ENCODE results near the gene NPC1.
A peak's percentile ranks its signal among the peaks of the same experiment; 100 is the strongest.
"Not testable (repeated sequence)": the region's sequence is repeated elsewhere in the genome, so short reads cannot be mapped to it uniquely, and the experiment has no call there.

Gene NPC1

DNA sequence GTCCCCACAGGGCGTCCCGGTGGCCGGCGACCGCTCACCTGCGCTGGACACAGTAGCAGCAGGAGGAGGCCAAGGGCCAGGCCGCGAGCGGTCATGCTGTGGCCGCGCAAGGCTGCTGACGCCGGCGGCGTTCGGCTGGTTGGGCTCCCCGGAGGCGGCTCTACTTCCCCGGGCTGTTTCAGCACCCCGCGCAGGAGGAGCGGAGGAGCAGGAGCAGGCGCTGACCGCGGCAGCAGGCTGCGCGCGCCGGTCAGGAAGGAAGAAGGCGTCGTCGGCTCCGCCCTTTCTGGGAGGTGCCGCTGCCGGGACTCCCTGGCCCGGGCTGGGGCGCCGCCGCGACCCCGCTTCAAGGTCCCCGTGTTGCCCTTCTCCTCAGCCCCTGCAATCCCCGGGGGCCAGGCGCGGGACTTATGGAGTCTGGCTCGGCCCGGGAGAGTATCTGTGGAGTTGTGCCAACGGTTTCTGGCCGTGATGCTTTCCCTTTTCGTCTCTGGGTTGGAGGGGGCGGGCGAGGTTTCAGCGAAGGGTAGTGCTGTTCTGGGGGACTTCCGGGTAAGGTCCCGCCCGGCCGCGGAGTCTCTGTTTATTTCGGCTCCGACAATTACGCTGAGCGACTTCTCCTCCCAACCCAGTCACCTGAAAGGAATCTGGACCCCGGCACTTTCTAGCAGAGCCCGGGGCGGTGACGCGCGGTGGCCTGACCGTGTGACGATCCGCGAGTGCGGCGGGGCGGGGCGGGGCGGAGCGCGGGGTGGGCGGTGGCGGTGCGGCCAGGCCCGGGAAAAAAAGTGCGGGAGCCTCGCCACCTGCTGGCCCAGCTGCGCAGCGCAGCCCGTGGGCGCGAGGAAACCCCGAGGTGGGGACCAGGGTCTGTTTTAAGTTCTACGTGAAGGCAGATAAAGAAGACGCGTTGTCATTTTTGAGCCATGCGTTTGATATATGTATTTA, at the start of gene NPC1:
NPC1 (minus strand) TSS at position 258 of the 948 bp plus-strand sequence; CDS start at position 95, 163 bp downstream.
- peak; percentile 94 for DNase-seq

DNA sequence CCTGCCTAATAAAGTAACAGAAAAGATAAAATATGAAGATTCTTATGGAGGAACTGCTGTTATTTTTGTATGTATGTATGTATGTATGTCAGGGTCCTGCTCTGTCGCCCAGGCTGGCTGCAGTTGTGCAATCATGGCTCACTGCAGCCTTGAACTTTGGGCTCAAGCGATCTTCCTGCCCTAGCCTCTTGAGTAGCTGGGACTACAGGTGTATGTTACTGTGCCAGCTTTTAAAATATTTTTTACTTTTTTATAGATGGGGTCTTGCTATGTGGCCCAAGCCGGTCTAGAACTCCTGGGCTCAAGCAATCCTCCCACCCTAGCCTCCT, 49.7 kb upstream of the NPC1 start:
- no peak for DNase-seq

DNA sequence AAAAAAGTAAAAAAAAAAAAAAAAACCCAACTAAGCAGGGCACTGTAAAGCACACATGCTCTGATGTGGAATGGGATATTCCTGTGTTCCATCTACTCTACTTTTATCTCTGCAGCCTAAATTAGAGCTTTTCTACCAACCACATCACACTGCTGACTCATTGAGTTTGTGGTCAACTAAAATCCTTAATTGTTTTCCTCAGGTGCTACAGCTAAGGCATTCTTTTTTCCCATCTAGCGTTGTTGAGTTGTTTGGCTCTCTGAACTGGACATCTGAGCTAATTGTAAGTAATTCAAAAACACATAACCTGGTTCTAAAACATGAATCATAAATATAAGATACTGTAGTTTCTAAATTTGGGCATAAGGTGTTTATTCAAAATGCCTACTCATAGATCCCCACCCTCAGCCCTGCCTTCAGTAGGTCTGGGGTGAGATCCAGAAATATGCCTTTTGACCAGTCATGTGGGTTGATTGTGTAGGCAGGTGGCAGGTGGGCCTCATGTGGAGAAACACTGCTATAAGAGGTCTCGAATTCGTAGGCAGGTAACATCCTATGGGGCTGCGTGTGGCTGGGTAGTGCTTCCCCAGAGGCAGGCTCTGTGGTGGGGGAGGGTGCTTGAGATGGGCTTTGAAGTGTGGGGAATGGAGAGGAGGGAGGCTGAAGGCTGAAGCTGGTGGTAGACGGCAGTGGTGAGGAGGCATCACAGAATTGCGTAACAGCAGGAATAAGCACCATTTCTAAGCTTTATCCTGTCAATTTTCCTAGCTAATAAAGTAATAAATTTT, 49.2 kb upstream of the NPC1 start:
- DNase-seq = no peak

DNA sequence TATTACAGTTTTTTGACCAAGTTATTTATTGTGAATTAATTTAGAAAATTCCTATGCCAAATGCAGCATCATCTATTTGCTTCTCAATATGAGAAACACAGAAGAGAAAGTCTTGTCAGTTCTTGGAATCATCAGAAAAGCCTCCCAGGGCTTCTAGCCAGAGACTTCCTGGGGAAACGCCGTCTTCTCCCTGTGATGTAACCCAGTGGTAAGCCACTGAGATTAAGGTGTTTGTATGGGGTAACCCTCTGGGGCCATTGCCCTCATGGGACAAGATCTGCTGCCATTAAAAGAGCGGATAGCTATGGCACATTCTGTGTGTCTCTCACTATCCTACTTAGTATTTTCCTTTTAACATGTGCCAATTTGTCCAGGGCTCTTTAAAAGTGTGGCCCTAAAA, 48.4 kb upstream of the NPC1 start:
- no peak for DNase-seq

DNA sequence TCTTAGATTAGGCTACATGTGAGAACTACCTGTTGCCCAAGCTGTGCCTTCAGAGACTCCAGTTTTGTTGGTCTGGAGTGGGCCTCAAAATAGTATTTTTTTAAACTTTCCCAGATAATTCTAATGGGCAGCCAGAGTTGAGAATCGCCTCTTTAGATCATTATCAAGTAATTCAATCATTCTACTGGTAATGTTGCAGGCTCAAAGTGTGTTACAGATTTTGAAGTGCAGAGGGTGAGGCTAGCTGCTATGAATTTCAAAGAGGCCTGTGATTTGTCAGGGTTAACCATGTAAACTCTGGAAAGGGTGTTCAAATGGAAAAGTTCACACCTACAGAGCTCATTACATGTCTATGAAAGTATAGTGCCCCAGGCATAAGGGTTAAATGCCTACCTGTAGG, 46.3 kb upstream of the NPC1 start:
- DNase-seq = no peak

DNA sequence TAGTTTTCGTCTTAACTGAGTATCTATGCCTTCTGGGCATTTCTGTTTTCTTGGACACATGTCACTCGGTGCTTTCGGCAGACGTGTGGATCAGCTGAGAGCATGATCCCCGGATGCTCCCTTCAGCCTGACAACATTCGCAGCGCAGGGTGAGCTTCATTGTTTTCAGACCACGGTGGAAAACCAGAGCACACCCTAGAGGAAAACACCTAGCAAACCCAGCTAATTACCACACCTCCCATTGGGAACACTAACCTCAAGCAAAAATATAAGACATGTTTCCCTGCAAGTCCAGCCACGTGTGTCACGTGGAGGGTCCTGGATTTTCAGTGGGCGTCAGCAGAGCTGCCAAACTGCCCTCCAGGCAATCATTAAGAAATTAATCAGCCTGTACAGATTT, 45.4 kb upstream of the NPC1 start:
- DNase-seq = no peak

DNA sequence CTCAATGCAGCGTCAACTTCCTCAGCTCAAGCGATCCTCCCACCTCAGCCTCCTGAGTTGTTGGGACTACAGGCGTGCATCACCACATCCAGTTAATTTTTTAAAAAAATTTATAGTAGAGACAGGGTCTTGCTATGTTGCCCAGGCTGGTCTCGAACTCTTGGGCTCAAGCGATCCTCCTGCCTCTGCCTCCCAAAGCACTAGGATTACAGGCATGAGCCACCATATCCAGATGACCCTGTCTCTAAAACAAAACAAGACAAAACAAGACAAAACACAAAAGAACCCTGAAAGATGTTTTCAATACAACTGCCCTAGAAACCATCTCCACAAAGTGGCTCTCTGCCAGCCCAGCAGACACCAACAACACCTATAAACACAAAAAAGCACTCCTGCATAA, 45.0 kb upstream of the NPC1 start:
- no peak for DNase-seq

DNA sequence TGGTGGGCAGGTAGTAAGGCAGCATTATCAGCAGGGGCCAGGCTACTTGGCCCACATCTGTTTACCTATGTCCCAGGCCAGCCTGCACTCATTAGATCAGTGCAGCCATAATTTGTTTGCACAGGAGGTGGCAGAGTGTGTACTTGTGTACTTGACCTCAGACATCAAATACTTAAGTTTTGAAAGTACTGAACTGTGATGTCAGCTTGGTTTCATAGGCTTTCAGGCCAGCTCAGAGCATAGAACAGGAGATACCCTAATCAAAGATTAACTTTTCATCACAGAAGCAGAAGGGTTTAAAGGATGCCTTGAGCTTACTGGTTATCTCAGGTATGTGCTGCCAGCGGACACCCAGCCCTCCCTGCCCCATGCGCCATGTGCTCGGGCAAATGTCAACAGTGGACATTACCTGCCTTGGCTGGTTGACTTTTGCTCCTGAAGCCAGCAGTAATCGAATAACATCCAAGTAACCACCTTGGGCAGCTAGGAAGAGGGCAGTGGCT, 43.2 kb upstream of the NPC1 start:
- no peak for DNase-seq

DNA sequence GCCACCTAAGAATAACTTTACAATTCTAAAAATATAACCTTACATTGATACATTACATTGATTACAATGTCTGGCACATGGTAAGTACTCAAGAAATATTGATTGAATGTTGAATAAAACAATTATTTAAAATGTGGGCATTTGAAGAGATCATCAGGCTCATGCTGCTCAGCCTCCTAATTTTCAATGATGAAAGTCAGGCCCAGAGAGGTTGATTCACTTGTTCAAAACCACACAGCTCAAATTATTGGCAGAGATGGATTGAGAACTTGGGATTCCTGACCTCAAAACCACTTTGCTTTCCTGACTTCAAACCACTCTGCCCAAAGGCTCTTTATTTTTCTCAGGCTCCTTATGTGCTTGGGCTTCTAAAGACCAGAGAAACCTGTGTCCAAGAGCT, 41.7 kb upstream of the NPC1 start:
- no peak for DNase-seq

DNA sequence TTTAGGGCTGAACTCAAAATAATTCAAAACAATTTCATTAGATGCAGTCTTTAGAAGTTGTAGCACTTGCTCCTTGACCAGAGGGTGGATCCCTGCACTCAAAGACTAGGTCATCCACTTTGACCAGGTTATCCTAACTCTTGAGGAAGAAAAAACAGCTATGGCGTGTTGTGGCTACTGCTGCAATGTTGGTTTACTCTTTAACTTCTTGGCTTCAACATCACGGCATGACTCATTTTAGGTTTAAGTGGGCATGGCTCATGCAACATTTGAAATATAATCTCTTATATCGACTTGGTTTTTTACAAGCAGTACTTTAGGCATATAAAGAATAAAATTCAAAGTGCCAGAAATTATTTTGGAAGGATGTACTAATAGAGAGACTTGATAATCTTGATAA, 41.0 kb upstream of the NPC1 start:
- no peak for DNase-seq

DNA sequence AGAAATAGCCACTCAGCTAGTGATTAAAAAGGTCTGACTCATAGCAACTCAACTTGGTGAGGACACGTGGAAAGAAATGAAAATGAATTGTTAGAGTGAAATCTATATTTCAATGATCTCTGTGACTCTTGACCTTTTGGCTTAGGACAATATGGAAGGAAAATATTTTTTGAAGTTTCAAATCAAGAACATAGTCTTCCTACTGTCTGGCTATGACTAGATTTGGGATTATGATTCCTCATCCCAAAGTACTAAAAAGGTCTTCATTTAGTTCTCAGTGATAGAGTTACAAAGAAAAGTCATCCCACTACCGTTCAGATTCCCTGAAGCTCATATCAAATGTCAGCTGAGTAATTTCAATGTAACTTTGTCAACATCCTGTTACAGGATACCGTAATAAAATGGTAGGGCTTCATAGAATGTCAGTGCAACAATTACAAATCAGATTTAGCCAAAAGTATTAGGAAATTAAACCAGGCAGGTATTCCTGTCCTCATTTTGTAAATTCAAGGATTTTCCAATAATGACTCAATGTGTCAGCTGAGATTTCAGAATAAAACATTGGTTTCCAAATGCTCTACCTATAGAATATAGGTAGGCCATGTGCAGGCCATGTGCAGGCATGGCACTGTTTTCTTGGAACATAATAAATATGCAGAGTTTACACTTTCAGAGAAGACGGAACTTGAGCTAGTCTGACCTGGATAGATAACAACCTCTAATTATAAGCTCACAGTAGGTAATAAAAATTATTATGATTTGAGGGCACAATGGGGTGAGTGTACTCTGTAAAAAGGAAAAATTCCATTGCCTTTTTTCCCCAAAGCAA, 40.4 kb upstream of the NPC1 start:
- DNase-seq = no peak

DNA sequence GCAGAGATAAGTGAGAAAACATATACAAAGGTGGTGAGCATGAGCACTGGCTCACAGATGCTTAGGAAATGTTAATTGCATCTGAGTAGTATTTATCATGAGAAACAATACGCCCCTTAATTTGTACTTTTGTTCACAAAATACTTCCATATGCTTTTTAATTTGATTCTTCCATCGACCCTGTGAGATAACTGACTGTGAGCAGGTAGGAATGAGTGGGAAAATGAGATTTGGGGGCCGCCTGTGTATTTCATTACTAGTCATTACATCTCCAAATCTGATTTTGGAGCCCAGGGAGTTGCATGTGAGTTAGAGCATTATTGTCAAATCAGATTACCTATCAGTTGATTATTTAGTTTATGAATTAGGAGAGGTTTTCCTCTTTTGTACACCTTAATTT, 36.7 kb upstream of the NPC1 start:
- DNase-seq = no peak

DNA sequence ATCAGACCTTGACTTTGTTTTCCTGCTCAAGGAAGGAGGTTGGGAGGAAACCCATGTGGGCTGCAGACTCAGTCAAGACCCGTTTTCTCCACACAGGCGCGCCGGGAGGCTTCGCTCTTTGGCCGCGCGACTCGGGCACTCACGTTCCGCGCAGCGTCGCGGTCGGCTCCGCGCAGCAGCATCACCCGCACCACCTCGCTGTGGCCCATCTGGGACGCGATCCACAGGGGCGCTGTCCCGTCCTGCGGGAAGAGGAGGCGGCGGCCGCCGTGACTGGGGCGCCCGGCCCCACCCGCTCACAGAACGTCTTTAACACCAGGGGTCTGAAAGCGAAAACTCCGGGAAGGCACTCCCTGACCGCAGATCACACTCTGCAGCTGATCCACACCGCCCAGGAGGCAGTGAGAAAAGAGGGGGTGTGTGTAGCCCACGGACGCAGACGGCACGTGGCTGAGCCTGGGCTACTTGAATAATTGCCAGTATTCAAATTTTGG, 33.1 kb upstream of the NPC1 start:
- DNase-seq = no peak

DNA sequence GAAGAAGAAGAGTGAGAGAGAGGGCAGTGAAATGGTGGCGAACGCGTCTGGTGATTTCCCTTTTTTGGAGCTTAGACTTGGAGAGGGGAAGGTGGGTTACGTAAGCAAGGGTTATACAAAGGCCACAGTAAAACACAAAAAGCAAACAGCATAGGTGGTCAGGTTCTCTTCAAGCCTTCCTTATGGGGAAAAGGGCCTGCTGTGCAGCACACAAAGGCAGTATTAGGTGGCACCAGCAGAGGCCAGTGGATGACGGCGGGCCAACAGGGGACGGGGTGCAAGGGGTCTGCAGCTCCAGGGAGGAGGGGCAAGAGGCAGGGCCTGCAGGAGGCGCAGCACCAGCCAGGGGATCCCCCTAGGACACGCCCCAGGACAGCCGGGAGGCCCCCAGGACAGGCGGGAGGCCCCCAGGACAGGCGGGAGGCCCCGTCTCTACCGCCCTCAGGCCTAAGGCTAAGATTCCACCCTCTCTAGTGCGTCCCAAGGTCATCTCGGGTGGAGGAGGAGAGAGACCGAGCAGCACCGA, 32.6 kb upstream of the NPC1 start:
- no peak for DNase-seq

DNA sequence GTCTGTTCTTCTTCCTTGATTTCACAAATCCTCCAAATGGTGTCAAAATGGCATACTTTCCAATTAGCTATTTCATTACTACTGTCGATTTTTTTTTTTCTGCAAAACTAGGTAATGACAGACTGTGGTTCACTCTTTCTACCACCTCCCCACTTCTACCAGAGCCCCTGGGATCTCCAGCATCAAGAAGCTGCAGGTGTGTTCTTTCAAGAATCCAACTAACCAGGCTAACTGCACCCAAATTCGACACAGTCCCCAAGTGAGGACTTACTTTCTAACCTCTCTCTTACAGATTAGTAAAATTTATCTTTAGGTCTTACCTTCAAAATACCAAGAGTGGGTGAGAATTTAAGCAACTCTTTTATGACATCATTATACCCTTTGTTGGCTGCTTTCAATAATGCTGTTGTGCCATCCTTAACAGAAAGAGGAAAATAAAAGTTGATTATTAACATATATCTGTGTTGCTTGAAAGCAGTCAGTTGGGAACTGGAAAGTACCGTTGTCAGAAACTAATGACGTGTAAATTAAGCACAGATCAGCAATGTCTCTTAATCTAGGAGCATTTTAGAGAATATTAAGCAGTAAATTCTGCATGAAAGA, 31.2 kb upstream of the NPC1 start:
- no peak for DNase-seq

DNA sequence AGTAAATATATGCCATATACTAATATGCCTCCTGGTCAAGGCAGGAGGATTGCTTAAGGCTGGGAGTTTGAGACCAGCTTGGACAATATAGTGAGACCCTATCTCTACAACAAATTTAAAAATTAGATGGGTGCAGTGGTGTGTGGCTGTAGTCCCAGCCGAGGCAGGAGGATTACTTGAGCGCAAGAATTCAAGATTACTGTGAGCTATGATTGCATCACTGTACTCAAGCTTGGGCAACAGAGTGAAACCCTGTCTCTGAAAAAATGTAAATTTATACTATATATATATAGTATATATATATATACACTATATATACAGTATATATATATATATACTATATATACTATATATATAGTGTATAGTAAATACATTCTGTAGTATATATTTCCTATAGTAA, 30.0 kb upstream of the NPC1 start:
- DNase-seq = no peak

DNA sequence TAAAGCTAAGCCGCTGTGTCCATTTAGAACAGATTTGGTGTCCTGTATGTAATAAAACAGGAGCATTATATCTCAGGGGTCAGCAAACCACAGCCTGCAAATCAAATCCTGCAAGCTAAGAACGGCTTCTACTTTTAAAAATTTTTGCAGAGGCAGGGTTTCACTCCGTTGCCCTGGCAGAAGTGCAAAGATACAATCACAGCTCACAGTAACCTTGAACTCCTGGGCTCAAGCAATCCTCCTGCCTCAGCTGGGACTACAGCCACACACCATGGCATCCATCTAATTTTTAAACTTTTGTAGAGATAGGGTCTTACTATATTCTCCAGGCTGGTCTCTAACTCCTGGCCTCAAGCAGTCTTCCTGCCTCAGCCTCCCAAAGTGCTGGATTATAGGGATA, 28.6 kb upstream of the NPC1 start:
- DNase-seq = no peak

DNA sequence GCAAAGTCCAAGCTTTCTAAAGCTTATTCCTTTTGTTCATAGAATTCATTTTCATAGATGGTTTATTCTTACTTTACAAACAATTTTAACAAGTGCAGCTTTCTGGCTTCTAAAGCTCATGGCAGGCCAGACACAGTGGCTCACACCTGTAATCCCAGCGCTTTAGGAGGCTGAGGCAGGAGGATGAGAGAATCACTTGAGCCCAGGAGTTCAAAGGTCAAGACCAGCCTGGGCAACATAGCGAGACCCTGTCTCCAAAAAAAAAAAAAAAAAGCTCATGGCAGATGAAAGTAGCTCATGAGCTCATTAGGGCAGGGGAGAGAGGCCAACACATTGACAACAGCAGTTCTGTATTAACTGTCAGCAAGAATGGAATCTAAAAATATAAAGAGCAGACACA, 28.1 kb upstream of the NPC1 start:
- no peak for DNase-seq

DNA sequence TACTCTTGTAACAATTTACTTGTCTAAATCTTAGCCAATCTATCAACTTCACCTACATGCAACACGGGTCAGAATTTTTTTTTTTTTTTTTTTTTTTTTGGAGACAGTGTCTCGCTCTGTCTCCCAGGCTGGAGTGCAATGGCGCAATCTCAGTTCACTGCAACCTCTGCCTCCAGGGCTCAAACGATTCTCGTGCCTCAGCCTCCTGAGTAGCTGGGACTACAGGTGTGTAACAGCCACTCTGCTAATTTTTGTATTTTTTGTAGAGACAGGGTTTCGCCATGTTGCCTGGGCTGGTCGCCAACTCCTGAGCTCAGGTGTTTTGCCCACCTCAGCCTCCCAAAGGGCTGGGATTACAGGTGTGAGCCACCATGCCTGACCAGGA, 26.8 kb upstream of the NPC1 start:
- DNase-seq = not testable (repeated sequence)

DNA sequence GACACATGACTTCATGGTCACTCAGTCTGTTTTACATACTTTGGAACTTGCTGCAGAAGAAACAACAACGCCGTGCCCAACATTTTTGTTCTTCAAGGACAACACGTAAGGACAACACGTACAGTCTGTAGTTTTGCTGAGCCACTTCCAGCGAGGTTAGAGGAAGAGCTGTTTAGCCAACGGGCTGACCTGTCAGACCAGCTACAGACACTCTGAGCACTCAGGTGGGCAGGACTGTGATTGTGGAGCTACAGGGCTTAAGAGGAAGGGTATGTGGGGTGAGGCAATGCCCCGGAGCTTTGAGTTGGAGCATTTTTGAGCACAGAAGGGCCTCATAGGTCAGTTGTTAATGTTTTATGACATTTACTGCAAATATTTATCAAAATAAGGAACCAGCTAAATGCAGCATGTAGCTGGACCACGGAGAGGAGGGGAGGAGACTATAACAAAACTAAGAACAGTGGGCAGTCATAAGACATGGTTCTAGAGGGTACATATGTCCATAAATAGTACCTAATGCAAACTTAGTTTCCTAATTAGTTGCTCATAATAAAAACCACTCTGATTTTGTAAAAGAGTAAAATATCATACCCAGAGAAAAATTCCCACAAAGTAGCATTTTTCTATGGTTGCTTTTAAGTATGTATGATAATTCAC, 26.3 kb upstream of the NPC1 start:
- no peak for DNase-seq

DNA sequence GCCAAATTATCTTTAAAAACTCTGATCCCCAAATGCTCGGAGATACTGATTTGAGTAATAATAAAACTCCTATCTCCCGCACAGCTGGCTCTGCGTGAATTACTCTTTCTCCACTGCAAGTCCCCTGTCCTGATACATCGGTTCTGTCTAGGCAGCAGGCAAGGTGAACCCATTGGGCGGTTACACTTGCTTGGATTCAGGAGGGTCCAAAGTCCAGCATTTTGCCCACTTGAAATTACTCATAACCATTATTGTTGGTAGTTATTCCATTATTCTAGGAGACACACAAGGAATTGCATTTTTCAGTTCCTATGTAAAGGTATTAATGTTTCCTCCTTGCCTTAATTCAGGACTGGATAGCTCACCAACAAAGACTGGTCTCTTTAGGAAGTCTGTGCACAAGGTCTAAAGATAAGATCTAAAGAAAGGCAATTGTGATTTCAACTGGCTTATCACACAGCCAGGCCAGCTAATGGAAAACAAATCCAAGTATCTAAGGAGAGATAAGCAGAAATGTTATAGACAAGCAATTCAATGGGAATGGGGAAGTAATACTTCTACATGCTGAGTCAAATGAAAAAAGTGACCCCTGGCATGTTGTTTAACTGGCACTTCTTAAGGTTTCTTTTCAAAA, 23.2 kb upstream of the NPC1 start:
- DNase-seq = no peak
